T follicular helper cell (primary cell): Measurements from ENCODE around the gene SERPINF2.
"Not testable (repeated sequence)": the region's sequence is repeated elsewhere in the genome, so short reads cannot be mapped to it uniquely, and the experiment has no call there.

Experiments
- DNase-seq: peaks from one replicate; pipeline ENCODE4 v3.0.0-alpha.2; 2020; ENCODE audit warnings: low read depth
- total RNA-seq, 2 experiments: gene quantifications; one replicate each; lab custom pipeline; 2026; lab: John Stamatoyannopoulos, UW

Gene SERPINF2
- total RNA-seq = 0.30 to 3.0 reads per million in 2 experiments

GRCh38 chr17:1742371-1743087, at the start of gene SERPINF2:
TSS of gene SERPINF2 (plus strand) at chr17:1742871. CDS start at chr17:1744996, 2,125 bp downstream.
- DNase-seq = no peak

GRCh38 chr17:1693339-1693738, 49.3 kb upstream of the SERPINF2 start:
- no peak for DNase-seq

- no peak for DNase-seq
Measured at GRCh38 chr17:1695365-1695764, 47.3 kb upstream of the SERPINF2 start.

GRCh38 chr17:1697681-1698080, 45.0 kb upstream of the SERPINF2 start:
- no peak for DNase-seq

GRCh38 chr17:1699891-1700290, 42.8 kb upstream of the SERPINF2 start:
- DNase-seq = not testable (repeated sequence)

- DNase-seq = no peak
Measured at GRCh38 chr17:1703063-1703462, 39.6 kb upstream of the SERPINF2 start.

- no peak for DNase-seq
Measured at GRCh38 chr17:1705004-1705403, 37.7 kb upstream of the SERPINF2 start.

GRCh38 chr17:1707107-1707506, 35.6 kb upstream of the SERPINF2 start:
- DNase-seq = no peak

- not testable (repeated sequence) for DNase-seq
Measured at GRCh38 chr17:1708791-1709346, 33.8 kb upstream of the SERPINF2 start.

GRCh38 chr17:1709403-1709951, 33.2 kb upstream of the SERPINF2 start:
- DNase-seq = no peak

GRCh38 chr17:1709971-1710806, 32.5 kb upstream of the SERPINF2 start, which contains the start of gene TLCD2:
TSS of gene TLCD2 (minus strand) at chr17:1710377. CDS start at chr17:1710242, 135 bp downstream.
- no peak for DNase-seq

GRCh38 chr17:1710807-1711553, 31.7 kb upstream of the SERPINF2 start:
- no peak for DNase-seq

GRCh38 chr17:1711804-1712203, 30.9 kb upstream of the SERPINF2 start:
- no peak for DNase-seq

GRCh38 chr17:1712271-1712670, 30.4 kb upstream of the SERPINF2 start:
- no peak for DNase-seq

GRCh38 chr17:1713160-1713877, 29.4 kb upstream of the SERPINF2 start:
- DNase-seq = no peak

- no peak for DNase-seq
Measured at GRCh38 chr17:1713878-1714426, 28.7 kb upstream of the SERPINF2 start.

- no peak for DNase-seq
Measured at GRCh38 chr17:1714427-1714979, 28.2 kb upstream of the SERPINF2 start.

- DNase-seq = no peak
Measured at GRCh38 chr17:1714980-1715802, 27.5 kb upstream of the SERPINF2 start.

- DNase-seq = no peak
Measured at GRCh38 chr17:1715803-1716075, 26.9 kb upstream of the SERPINF2 start.
